Esophagus squamous epithelium (tissue), 5 donors: ENCODE measurements around the gene GCK. TPM values are rescaled to one million over a fixed set of nuclear protein-coding genes. Genes with fewer than 3 reads are reported as not detected.

Source experiments
- DNase-seq: peaks from one replicate; lab custom pipeline; 2025; lab: John Stamatoyannopoulos, UW
- H3K27ac ChIP-seq, 4 donors: fragments of 200-600 bp; sonication (generic); one replicate each; pipeline ENCODE4 v1.5.1; 2016 to 2019; ENCODE audit warnings: mild to moderate bottlenecking in 1 of 4
- H3K27me3 ChIP-seq, 4 donors: fragments of 200-600 bp; sonication (generic); 1 replicate in 3 of 4; 2 replicates in 1 of 4; pipeline versions ENCODE4 v1.5.1 to v1.6.0; 2017 to 2021; ENCODE audit warnings: antibody characterized with exemption in 1 of 4
- H3K36me3 ChIP-seq, 3 donors: fragments of 200-600 bp; sonication (generic); one replicate each; pipeline ENCODE4 v1.5.1; 2016 to 2019
- H3K4me1 ChIP-seq, 3 donors: fragments of 200-600 bp; sonication (generic); one replicate each; pipeline ENCODE4 v1.5.1; 2017 to 2019
- H3K4me3 ChIP-seq, 4 donors: fragments of 200-600 bp; sonication (generic); 1 replicate in 3 of 4; 2 replicates in 1 of 4; pipeline ENCODE4 v1.5.1; 2016 to 2019; ENCODE audit warnings: mild to moderate bottlenecking in 2 of 4, moderate library complexity in 1 of 4
- H3K9me3 ChIP-seq, 3 donors: fragments of 200-600 bp; sonication (generic); one replicate each; pipeline ENCODE4 v1.5.1; 2016 to 2019
- POLR2A ChIP-seq, 4 donors: fragments of 450-650 bp; IDR thresholded peaks; one replicate each; pipeline ENCODE4 v1.6.1; 2017; ENCODE audit warnings: antibody characterized with exemption in 4 of 4, mild to moderate bottlenecking in 4 of 4, moderate library complexity in 3 of 4
- WGBS, 2 donors: methylation state at CpG; one replicate each; pipeline ENCODE4 v1.1.5; 2018; 5-methylcytosine and 5-hydroxymethylcytosine counted together
- intact Hi-C: fragments of 100-400 bp; cut with DNase I; formaldehyde crosslinking; loops from one replicate; pipeline ENCODE4 v1.15.0; 2022
- total RNA-seq, 4 donors: library from RNA; depleted of rRNA; stranded (reverse); fragments of >200 nt; gene quantifications; one replicate each; pipeline ENCODE4 v1.1.0, GENCODE V29; 2016
- TF ChIP-seq, protein P1 (sequence below), 6 experiments: fragments of 450-650 bp in 4 of 6; fragments of 200-600 bp in 2 of 6; sonication (generic) in 2 of 6; IDR thresholded peaks; one replicate each; pipeline ENCODE4 v1.5.1; 2016 to 2019; ENCODE audit warnings: antibody characterized with exemption in 6 of 6, mild to moderate bottlenecking in 4 of 6, moderate library complexity in 4 of 6
- donor health status: DM: yes; HTN: yes; CAD: no.

Gene GCK
- total RNA-seq, 4 donors from 2014 or later, result 0.38 TPM; not detected in 3

DNA sequence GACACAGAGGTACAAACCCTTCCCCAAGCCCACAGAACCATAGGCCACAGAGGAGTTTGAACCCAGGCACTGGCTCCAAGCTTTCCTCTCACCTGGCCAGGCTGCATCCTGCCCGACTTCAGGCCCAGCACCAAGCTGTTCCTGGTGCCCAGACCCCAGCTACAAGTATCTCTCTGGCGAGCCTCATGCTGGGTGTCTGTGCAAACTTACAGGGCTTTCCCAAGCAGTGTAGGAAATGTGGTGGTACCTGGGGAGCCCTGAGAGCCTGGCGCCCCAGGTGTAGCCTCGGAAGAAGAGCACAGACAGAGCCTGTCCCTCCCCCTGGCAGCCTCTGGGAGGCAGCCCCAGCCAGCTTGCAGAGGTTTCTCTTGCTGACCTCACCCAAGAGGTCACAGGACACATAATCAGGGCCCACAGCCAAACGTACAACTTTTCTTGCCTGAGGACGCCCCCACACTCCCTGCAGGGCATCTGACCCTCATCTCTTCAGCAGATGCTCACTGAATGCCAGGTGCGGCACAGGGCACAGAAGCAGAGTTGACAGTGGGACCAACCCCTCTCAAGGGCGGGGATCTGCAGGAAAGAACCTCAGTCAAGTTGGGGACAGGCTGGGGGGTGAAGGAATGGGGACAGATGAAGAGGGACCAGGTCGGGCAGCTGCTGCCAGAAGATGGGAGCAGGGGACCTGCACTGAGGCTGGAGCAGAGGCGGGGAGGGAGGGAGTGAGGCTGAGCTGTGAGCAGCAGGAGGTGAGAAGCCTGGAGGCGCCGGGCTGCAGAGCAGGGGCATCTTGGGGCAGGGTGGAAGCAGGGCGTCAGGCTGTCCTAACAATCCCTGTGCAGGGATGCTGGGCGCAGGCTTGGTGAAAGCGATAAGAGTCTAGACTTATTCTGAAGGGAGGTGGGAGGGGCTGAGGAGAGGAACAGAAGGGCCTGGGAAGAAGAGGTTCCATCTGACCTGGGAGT is 31.8 kb downstream of the GCK start:
- TF ChIP-seq POLR2A (IDR thresholded peaks at IDR 0.05), result no peak
- TF ChIP-seq, protein P1, sequence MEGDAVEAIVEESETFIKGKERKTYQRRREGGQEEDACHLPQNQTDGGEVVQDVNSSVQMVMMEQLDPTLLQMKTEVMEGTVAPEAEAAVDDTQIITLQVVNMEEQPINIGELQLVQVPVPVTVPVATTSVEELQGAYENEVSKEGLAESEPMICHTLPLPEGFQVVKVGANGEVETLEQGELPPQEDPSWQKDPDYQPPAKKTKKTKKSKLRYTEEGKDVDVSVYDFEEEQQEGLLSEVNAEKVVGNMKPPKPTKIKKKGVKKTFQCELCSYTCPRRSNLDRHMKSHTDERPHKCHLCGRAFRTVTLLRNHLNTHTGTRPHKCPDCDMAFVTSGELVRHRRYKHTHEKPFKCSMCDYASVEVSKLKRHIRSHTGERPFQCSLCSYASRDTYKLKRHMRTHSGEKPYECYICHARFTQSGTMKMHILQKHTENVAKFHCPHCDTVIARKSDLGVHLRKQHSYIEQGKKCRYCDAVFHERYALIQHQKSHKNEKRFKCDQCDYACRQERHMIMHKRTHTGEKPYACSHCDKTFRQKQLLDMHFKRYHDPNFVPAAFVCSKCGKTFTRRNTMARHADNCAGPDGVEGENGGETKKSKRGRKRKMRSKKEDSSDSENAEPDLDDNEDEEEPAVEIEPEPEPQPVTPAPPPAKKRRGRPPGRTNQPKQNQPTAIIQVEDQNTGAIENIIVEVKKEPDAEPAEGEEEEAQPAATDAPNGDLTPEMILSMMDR (IDR thresholded peaks at IDR 0.05), result no peak
- H3K9me3 ChIP-seq, result no peaks in the 10 kb centered on the region
- H3K4me1 ChIP-seq, result no peaks in the 10 kb centered on the region
- intact Hi-C loops, result no loop called here
- no peak for DNase-seq
- no peaks in the 10 kb centered on the region for H3K27me3 ChIP-seq
- H3K4me3 ChIP-seq, result no peak overlapping the region
- no peak overlapping the region for H3K27ac ChIP-seq
- H3K36me3 ChIP-seq, result no peaks in the 10 kb centered on the region
- WGBS, 2 donors, result 68 to 91% methylated on average over 8 to 10 of the region's 15 CpGs

DNA sequence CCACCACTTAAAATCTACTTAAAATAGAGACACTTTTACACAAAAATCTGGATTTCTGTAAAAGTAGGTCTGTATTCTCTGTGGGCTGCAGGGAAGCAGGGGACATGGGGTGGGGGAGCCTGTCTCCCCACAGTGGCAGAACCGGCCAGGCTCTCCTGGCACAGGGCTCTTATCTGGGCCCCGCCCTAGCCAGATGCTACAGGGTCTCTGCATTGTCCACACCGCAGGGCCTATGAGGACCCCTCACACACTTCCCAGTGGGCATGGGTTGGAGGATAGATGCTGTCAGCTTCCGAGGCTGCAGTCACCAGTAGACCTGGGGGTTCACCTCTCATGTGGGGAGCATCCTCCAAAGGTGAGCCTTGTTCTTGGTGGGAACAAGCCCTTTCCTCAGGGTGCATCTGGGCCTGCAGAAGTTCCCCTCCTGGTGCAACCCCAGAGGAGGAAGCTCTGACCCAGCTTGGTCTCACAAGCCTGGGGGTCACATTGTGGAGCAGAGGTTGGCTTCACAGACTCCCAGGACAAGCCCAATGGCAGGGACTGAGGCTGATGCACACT is 32.7 kb downstream of the GCK start:
- Histone ChIP-seq H3K27me3 (no peaks in the 10 kb centered on the region), H3K9me3 (no peaks in the 10 kb centered on the region), H3K36me3 (no peaks in the 10 kb centered on the region), H3K4me1 (no peaks in the 10 kb centered on the region), H3K27ac (no peak overlapping the region), H3K4me3 (no peak overlapping the region)
- intact Hi-C loops, result no loop called here
- no peak for DNase-seq
- 78% methylated on average over 4 of the region's 4 CpGs; no CpG with 5 or more reads in 1 of the 2 donors for WGBS, 2 donors
- no peak for TF ChIP-seq POLR2A (IDR thresholded peaks at IDR 0.05)
- TF ChIP-seq, protein P1 (IDR thresholded peaks at IDR 0.05), result no peak

DNA sequence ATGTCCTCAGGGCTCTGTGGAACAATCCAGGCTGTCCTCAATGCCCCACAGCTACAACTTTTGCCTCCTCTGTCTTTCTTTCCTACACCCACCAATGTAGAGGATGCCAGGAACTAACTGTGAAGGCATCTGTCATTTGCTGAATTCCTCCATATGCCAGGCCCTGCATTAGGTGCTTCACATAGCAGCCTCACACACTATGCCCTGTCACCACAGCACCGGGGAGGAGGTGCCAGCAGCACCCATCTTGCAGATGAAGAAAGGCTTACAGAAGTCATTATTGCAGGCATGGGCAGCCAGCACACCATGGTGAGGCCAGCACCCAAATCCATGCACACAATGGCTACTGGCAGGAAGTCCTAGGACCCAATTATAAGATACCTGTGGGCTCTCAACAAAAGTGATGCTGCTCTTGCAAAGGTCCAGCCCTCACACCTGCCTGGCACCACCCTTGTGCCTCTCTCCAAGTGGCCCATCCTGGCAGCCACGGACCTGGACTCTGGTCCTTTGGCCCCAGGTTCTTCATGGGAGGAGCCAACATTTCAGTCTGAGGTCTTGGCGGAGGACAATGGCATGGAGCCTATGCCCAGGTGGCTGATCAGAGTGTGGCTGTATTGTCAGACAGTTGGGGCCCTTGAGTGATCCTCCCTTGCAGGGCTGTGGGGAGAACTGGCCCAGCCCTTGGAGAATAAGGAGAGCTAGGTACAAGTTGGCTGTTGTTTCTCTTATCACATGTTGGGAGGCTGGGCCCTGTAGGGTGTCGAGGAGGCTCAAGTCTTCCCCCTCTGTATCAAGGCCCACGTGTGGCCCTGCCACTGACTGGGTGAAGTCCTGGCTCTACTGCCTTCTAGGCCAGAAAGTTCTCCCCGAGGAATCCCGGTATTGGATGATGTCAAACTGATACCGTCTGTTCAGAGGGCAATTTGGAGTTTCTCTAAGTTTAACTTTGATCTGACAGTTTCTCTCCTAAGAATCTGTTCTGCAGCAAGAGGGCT is 33.8 kb downstream of the GCK start:
- Histone ChIP-seq H3K9me3 (no peaks in the 10 kb centered on the region), H3K27me3 (no peaks in the 10 kb centered on the region), H3K36me3 (no peaks in the 10 kb centered on the region), H3K4me1 (peaks cover 0 to 6% (median 0%) of the 10 kb centered on the region in 3 donors), H3K27ac (no peak overlapping the region), H3K4me3 (no peak overlapping the region)
- intact Hi-C loops, result no loop called here
- DNase-seq, result no peak
- TF ChIP-seq, protein P1 (IDR thresholded peaks at IDR 0.05), result no peak
- TF ChIP-seq POLR2A (IDR thresholded peaks at IDR 0.05), result no peak
- WGBS, 2 donors, result 70 to 88% methylated on average over 3 to 7 of the region's 8 CpGs

DNA sequence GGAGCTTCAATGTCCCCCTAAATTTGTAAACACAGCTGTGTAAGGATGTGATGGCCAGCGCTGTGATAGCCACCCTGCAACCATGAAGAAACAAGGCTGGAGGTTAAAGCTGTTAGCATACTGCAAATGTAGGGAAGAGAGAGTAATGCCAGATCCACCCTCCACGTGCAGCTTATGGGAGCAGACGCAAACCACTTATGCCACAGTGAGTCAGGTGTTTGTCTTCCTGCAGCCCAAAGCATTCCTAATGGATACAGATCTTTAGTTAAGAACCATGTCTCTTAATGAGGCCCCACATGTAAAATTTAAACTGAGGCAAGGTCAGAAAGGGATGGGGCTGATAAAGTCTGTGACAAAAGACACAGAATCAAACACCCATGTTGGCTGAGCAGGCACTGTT is 34.5 kb downstream of the GCK start:
- no peaks in the 10 kb centered on the region for H3K9me3 ChIP-seq
- no peak for TF ChIP-seq POLR2A (IDR thresholded peaks at IDR 0.05)
- TF ChIP-seq, protein P1 (IDR thresholded peaks at IDR 0.05), result no peak
- intact Hi-C loops, result no loop called here
- no peak for DNase-seq
- H3K4me1 ChIP-seq, result peaks cover 0 to 12% (median 0%) of the 10 kb centered on the region in 3 donors
- H3K4me3 ChIP-seq, result no peak overlapping the region
- no peak overlapping the region for H3K27ac ChIP-seq
- 63 to 68% methylated on average over 3 of the region's 3 CpGs for WGBS, 2 donors
- no peaks in the 10 kb centered on the region for H3K36me3 ChIP-seq
- no peaks in the 10 kb centered on the region for H3K27me3 ChIP-seq
